ENCODE results near the gene CAMKV.

Gene CAMKV

DNA sequence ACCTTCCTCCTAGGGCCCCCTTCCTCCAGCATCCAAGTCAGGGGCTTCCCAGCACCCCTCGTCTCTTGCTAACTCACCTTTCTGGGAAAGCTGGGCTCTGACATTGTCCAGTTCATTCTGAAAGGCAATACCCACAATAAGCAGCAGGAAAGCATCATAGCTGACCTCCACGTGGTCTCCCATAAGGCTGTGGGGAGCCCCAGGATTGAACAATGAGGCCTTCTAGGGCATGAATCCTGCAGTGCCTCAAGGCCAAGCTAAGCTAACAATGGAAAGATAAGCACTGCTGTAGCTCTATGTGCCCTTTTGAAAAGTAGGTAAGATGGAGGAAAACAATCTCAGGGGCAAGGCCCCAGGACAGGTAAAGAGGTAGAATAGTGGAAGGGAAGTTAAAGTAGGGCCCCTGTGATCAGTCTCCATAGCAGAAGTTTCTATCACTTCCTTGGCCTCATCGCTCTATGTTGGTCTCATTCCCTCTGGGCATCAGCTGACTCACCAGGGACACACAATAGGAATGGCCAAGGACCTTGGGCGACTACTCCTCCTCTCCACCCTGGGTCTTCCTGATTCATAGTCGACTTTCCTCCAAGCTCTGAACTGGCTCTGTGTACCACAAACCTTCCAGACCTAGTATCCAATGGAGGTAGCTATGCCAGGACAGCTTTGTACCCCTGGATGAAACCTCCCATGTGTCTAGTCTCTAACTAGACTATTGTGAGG lies 25.1 kb downstream of the CAMKV start:
- Histone ChIP-seq H2AFZ (ENCODE audit: low read depth, low read length, severe bottlenecking) (no peak overlapping the region), H3K4me3 (ENCODE audit: insufficient read depth, low read length, poor library complexity, severe bottlenecking) (no peak overlapping the region), H3K36me3 (ENCODE audit: low read length) (no peaks in the 10 kb centered on the region), H3K9ac (ENCODE audit: low read length) (no peak overlapping the region), H3K9me2 (replicated peaks; ENCODE audit: insufficient read depth, low read length) (no peaks in the 10 kb centered on the region), H3K4me2 (ENCODE audit: low read depth, low read length, poor library complexity, severe bottlenecking) (no peak overlapping the region), H3K9me3 (ENCODE audit: insufficient read depth, low read length) (no peaks in the 10 kb centered on the region), H3K79me2 (ENCODE audit: insufficient read depth, low read length) (no peaks in the 10 kb centered on the region), H3K27me3 (ENCODE audit: low read length) (no peaks in the 10 kb centered on the region), H4K20me1 (ENCODE audit: low read depth, low read length) (no peaks in the 10 kb centered on the region), H3K27ac (ENCODE audit: low read depth, low read length) (no peak overlapping the region), H3F3A (ENCODE audit: insufficient read depth) (no peaks in the 10 kb centered on the region)
- no peak for TF ChIP-seq EZH2phosphoT487 (conservative IDR thresholded peaks at IDR 0.05; ENCODE audit: low read length)
- TF ChIP-seq, protein P1, sequence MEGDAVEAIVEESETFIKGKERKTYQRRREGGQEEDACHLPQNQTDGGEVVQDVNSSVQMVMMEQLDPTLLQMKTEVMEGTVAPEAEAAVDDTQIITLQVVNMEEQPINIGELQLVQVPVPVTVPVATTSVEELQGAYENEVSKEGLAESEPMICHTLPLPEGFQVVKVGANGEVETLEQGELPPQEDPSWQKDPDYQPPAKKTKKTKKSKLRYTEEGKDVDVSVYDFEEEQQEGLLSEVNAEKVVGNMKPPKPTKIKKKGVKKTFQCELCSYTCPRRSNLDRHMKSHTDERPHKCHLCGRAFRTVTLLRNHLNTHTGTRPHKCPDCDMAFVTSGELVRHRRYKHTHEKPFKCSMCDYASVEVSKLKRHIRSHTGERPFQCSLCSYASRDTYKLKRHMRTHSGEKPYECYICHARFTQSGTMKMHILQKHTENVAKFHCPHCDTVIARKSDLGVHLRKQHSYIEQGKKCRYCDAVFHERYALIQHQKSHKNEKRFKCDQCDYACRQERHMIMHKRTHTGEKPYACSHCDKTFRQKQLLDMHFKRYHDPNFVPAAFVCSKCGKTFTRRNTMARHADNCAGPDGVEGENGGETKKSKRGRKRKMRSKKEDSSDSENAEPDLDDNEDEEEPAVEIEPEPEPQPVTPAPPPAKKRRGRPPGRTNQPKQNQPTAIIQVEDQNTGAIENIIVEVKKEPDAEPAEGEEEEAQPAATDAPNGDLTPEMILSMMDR (IDR thresholded peaks at IDR 0.05; ENCODE audit: insufficient read depth, low read length, poor library complexity, severe bottlenecking), result no peak

DNA sequence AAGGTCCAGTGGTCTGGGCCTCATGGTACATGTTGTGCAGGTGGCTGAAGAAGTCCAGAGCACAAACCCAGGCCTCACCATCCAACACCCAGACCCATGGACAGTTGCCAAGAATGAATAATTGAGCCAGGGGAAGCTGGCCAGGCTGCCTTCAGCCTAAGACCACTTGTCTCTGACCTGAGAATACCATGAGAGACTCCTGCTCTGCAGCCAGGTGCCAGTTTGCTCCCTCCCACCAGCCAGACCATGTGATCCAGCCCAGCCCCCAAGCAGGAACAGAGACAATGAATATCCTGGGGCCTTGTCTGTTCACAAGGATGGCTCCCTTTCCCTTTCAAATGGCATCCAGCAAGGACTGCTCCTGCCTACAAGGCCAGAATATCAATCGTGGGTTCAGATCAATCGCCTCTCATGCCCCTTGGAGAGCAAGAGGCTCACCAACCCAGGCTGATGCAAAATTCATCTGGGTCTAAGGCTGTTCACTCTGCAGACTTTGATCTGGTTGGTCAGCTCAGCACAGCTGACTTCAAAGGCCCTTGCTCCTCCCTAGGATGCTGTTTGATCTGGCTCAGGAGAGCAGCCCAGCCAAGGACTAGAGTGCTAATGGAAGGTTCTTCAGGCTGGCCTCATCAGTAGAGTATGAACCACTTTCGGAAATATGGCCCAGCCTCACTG lies 26.7 kb downstream of the CAMKV start:
- Histone ChIP-seq H3K79me2 (ENCODE audit: insufficient read depth, low read length) (no peaks in the 10 kb centered on the region), H3K27ac (ENCODE audit: low read depth, low read length) (no peak overlapping the region), H3K9me3 (ENCODE audit: insufficient read depth, low read length) (no peaks in the 10 kb centered on the region), H3K27me3 (ENCODE audit: low read length) (no peaks in the 10 kb centered on the region), H4K20me1 (ENCODE audit: low read depth, low read length) (no peaks in the 10 kb centered on the region), H3K4me3 (ENCODE audit: insufficient read depth, low read length, poor library complexity, severe bottlenecking) (no peak overlapping the region), H3K9me2 (replicated peaks; ENCODE audit: insufficient read depth, low read length) (no peaks in the 10 kb centered on the region), H3K36me3 (ENCODE audit: low read length) (no peaks in the 10 kb centered on the region), H2AFZ (ENCODE audit: low read depth, low read length, severe bottlenecking) (no peak overlapping the region), H3F3A (ENCODE audit: insufficient read depth) (no peaks in the 10 kb centered on the region), H3K9ac (ENCODE audit: low read length) (no peak overlapping the region), H3K4me2 (ENCODE audit: low read depth, low read length, poor library complexity, severe bottlenecking) (no peak overlapping the region)
- TF ChIP-seq EZH2phosphoT487 (conservative IDR thresholded peaks at IDR 0.05; ENCODE audit: low read length), result no peak
- TF ChIP-seq, protein P1 (IDR thresholded peaks at IDR 0.05; ENCODE audit: insufficient read depth, low read length, poor library complexity, severe bottlenecking), result no peak

DNA sequence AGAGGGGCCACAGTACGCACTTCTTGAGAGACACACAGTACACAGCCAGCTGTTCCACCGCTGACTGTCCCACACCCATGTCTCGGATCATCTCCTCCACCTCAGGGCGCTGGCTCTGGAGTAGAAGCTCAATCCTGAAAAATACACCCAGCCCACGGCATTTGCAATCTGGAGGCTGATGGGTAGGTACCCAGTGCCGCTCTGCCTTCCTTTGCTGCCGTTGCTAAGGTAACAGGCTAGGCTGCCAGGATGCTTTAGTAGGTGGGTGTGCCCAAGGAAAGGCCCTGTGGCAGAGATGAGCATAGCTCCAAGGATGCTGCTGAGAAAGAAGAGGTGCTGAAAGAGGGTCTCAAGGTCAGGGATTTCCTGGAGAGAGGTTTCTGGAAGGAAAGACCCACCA lies 27.9 kb downstream of the CAMKV start:
- H3K79me2 ChIP-seq (ENCODE audit: insufficient read depth, low read length), result no peaks in the 10 kb centered on the region
- no peak overlapping the region for H3K4me2 ChIP-seq (ENCODE audit: low read depth, low read length, poor library complexity, severe bottlenecking)
- no peak overlapping the region for H2AFZ ChIP-seq (ENCODE audit: low read depth, low read length, severe bottlenecking)
- no peaks in the 10 kb centered on the region for H3K27me3 ChIP-seq (ENCODE audit: low read length)
- H3K9me3 ChIP-seq (ENCODE audit: insufficient read depth, low read length), result no peaks in the 10 kb centered on the region
- no peaks in the 10 kb centered on the region for H3F3A ChIP-seq (ENCODE audit: insufficient read depth)
- no peak for TF ChIP-seq EZH2phosphoT487 (conservative IDR thresholded peaks at IDR 0.05; ENCODE audit: low read length)
- TF ChIP-seq, protein P1 (IDR thresholded peaks at IDR 0.05; ENCODE audit: insufficient read depth, low read length, poor library complexity, severe bottlenecking), result no peak
- no peaks in the 10 kb centered on the region for H3K9me2 ChIP-seq (replicated peaks; ENCODE audit: insufficient read depth, low read length)
- no peaks in the 10 kb centered on the region for H4K20me1 ChIP-seq (ENCODE audit: low read depth, low read length)
- no peaks in the 10 kb centered on the region for H3K36me3 ChIP-seq (ENCODE audit: low read length)
- no peak overlapping the region for H3K4me3 ChIP-seq (ENCODE audit: insufficient read depth, low read length, poor library complexity, severe bottlenecking)
- no peak overlapping the region for H3K27ac ChIP-seq (ENCODE audit: low read depth, low read length)
- no peak overlapping the region for H3K9ac ChIP-seq (ENCODE audit: low read length)
